ENCODE data around the gene OR4D1. TPM values are rescaled to one million over a fixed set of nuclear protein-coding genes. Genes with fewer than 3 reads are reported as not detected.

The OR4D1 gene
- total and polyA plus RNA-seq, 2 of the 8 experiments (the other 6 are each of a cell fraction or from before 2014, with no cell fraction given) = 0.32 to 0.39 TPM

GRCh38 chr17:58120195-58120822 is 27.9 kb upstream of the OR4D1 start:
- H4K91ac ChIP-seq (replicated peaks; ENCODE audit: insufficient read length, low read length) = no peak overlapping the region
- H3K79me2 ChIP-seq (ENCODE audit: control insufficient read depth in 1 of 2, insufficient read depth in 2 of 2, low read length in 2 of 2) = no peaks in the 10 kb centered on the region
- no peaks in the 10 kb centered on the region; a peak in 1 of 7 replicates for H3K27me3 ChIP-seq (replicated peaks in 1 of 4; ENCODE audit: control insufficient read depth in 3 of 4, extremely low read depth in 1 of 4, insufficient read depth in 3 of 4, low read length in 3 of 4)
- no peak overlapping the region for H2BK15ac ChIP-seq (ENCODE audit: low read length)
- H4K20me1 ChIP-seq (replicated peaks in 1 of 2; ENCODE audit: control insufficient read depth in 1 of 2, insufficient read depth in 2 of 2, low read length in 2 of 2) = peaks cover 0 to 4% of the 10 kb centered on the region in 2 experiments
- H2AFZ ChIP-seq (ENCODE audit: low read length) = no peak overlapping the region
- H2BK120ac ChIP-seq (replicated peaks; ENCODE audit: low read depth, low read length) = no peak overlapping the region
- TF ChIP-seq YY1 (IDR thresholded peaks at IDR 0.05; ENCODE audit: low read depth, low read length) = peak; percentile 76; the same call in 1 of the 2 replicates
- peak; percentile 52; the same call in 1 of the 2 replicates for TF ChIP-seq MAX (IDR thresholded peaks at IDR 0.05)
- no peak for TF ChIP-seq RNF2 (IDR thresholded peaks at IDR 0.05; ENCODE audit: borderline replicate concordance, low read depth, low read length, missing control alignments, poor library complexity, severe bottlenecking)
- TF ChIP-seq SP4 (IDR thresholded peaks at IDR 0.05; ENCODE audit: low read length) = no peak
- no peak for TF ChIP-seq NRF1 (IDR thresholded peaks at IDR 0.05; ENCODE audit: low read depth, low read length)
- TF ChIP-seq SIN3A (conservative IDR thresholded peaks at IDR 0.05 in 1 of 2, IDR thresholded peaks at IDR 0.05 in 1 of 2; ENCODE audit: low read depth in 1 of 2, low read length in 2 of 2) = peak; percentile 35 to 78; a peak in 2 of 4 replicates
- ChIA-PET CTCF (ENCODE audit: partially characterized antibody) (interaction anchor here (0.8 to 4.5 kb wide), 2 partner anchors 10 to 52 kb away, joined by 3 to 71 read pairs; partner anchors contain the start of gene OR4D2), POLR2A (ENCODE audit: partially characterized antibody) (interaction anchor here (0.8 kb wide), 1 partner anchor 121 kb away, joined by 3 read pairs; no protein-coding TSS in a partner anchor)
- no peak overlapping the region for H3K9ac ChIP-seq (replicated peaks in 1 of 4; ENCODE audit: extremely low read depth in 1 of 4, low read depth in 3 of 4, low read length in 3 of 4)
- H3K4me3 ChIP-seq (ENCODE audit: extremely low read depth in 1 of 4, insufficient read depth in 2 of 4, low read depth in 3 of 4, low read length in 4 of 4) = no peak overlapping the region
- no peaks in the 10 kb centered on the region for H3K4me1 ChIP-seq (replicated peaks in 1 of 4; ENCODE audit: control insufficient read depth in 3 of 4, insufficient read depth in 4 of 4, low read length in 3 of 4)
- 39% methylated on average over 7 of the region's 7 CpGs; no CpG with 5 or more reads in 1 of the 2 experiments for WGBS, 2 experiments (ENCODE audit: extremely low coverage in 1 of 2, insufficient coverage in 1 of 2, insufficient read length in 1 of 2, insufficient replicate concordance in 2 of 2, low coverage in 1 of 2, low lambda C conversion rate in 2 of 2, missing lambda C conversion rate in 1 of 2)
- no peak overlapping the region for H3K18ac ChIP-seq (ENCODE audit: extremely low read depth, low read length)
- no peaks in the 10 kb centered on the region for H3K36me3 ChIP-seq (ENCODE audit: control insufficient read depth in 2 of 4, insufficient read depth in 4 of 4, low read length in 3 of 4)
- no peak overlapping the region for H3K56ac ChIP-seq (replicated peaks; ENCODE audit: insufficient read length, low read depth, low read length)
- H3K4ac ChIP-seq (replicated peaks; ENCODE audit: insufficient read length, low read depth, low read length) = no peak overlapping the region
- H2BK20ac ChIP-seq (ENCODE audit: low read length) = no peak overlapping the region
- H2BK5ac ChIP-seq (ENCODE audit: low read depth, low read length) = no peak overlapping the region
- no peak overlapping the region for H4K5ac ChIP-seq (ENCODE audit: insufficient read length, low read depth, low read length)
- H3K14ac ChIP-seq (ENCODE audit: insufficient read length) = no peak overlapping the region
- no peak overlapping the region for H2BK12ac ChIP-seq (ENCODE audit: low read depth, low read length)
- H3K23me2 ChIP-seq (ENCODE audit: low read depth, low read length) = peaks cover 5% of the 10 kb centered on the region; the same call in 1 of the 2 replicates
- H3K4me2 ChIP-seq (ENCODE audit: insufficient read depth in 1 of 2, low read depth in 2 of 2, low read length in 2 of 2) = no peak overlapping the region
- H3K79me1 ChIP-seq (ENCODE audit: low read depth, low read length) = no peaks in the 10 kb centered on the region
- no peak overlapping the region for H2AK5ac ChIP-seq (ENCODE audit: low read depth, low read length)
- peak in 1 of 2 experiments; percentile 59 for DNase-seq (ENCODE audit: low read depth in 1 of 2, low spot score in 2 of 2)
- no peak overlapping the region for H3K27ac ChIP-seq (ENCODE audit: low read depth, low read length)
- FAIRE-seq = peak; percentile 66
- no peak overlapping the region for H3K23ac ChIP-seq (ENCODE audit: insufficient read length)
- no peaks in the 10 kb centered on the region; a peak in 1 of 4 replicates for H3K9me3 ChIP-seq (ENCODE audit: insufficient read depth in 2 of 2, low read depth in 1 of 2, low read length in 1 of 2)
- H4K8ac ChIP-seq (ENCODE audit: extremely low read depth, insufficient read depth, low read length) = no peak overlapping the region

Measured in H1 (cell line).